Mucosa of rectum (tissue), 2 donors: ENCODE data around the gene UXT.

ENCODE experiments used
- H3K27ac ChIP-seq, 2 donors: one replicate each; pipeline ENCODE4 v1.7.0; 2013; ENCODE audit warnings: inconsistent platforms in 2 of 2, low read depth in 2 of 2, low read length in 2 of 2
- H3K27me3 ChIP-seq, 2 donors: one replicate each; pipeline ENCODE4 v1.7.0; 2013; ENCODE audit warnings: low read length in 2 of 2; ENCODE audit not compliant: control insufficient read depth in 2 of 2, insufficient read depth in 2 of 2
- H3K36me3 ChIP-seq, 2 donors: one replicate each; pipeline ENCODE4 v1.7.0; 2013; ENCODE audit warnings: low read length in 2 of 2; ENCODE audit not compliant: control insufficient read depth in 2 of 2, insufficient read depth in 2 of 2
- H3K4me1 ChIP-seq, 2 donors: one replicate each; pipeline ENCODE4 v1.7.0; 2013; ENCODE audit warnings: low read length in 2 of 2, mild to moderate bottlenecking in 1 of 2; ENCODE audit not compliant: control insufficient read depth in 2 of 2, insufficient read depth in 2 of 2
- H3K4me3 ChIP-seq, 2 donors: one replicate each; pipeline ENCODE4 v1.7.0; 2013; ENCODE audit warnings: low read length in 2 of 2
- H3K9ac ChIP-seq, 2 donors: one replicate each; pipeline ENCODE4 v1.7.0; 2013; ENCODE audit warnings: low read length in 2 of 2, low read depth in 1 of 2, mild to moderate bottlenecking in 1 of 2
- H3K9me3 ChIP-seq, 2 donors: one replicate each; pipeline ENCODE4 v1.7.0; 2013; ENCODE audit warnings: low read length in 2 of 2; ENCODE audit not compliant: control insufficient read depth in 2 of 2
- donor health status: healthy.
- donor health status: Normal muscosa, but diverticular disease.

The UXT gene

DNA sequence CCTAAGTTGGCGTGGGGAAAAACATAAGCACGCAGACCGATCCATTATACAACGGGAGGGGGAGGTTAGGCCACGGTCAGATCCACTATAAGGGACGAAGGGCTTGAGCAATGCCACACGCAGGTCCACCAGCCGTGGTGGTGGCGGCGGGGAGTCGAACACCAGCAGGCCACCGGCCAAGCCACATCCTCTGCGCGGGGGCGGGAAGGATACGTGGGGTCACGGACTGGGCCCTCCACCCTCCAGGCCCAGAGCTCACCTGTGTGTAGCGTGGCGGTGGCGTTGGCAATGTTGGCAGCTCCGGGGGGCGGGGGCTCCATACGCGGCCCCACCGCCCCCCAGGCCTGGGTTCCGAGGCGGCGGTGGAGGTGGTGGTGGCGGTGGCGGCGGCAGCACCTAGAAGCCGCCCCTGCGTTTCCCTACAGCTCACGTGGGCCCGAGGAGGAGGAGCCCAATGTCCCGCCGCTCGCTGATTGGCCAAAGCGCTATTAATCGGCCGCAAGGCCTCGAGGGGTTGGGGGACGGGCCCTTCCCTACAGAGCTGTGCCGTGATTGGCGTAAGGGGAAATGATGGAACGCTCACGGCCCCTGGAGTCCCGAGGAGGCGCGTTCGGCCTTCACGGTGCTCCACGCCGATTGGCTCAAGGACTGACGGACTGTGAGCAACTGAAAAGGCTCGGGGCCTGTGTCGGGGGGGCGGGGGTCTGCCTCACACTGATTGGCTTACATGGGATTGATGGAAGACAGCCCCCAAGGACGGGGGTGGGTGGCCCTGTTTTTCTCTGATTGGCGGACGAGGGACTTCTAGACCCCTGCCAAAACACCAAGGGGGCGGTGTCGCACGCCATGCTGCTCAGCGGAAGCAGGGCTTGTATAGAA, 8.6 kb downstream of the UXT start, which contains the start of gene ELK1:
Gene ELK1, minus strand, starts transcription at position 400 of the 879 bp plus-strand sequence. CDS start 9,122 bp downstream, outside the sequence.
- H3K9ac ChIP-seq, result peak within 1 kb of the TSS; percentile 76 to 77
- H3K9me3 ChIP-seq, result no peaks in the 10 kb centered on the region
- peak within 1 kb of the TSS; percentile 79 to 84 for H3K27ac ChIP-seq
- H3K4me3 ChIP-seq, result peak within 1 kb of the TSS; percentile 79 to 81
- H3K4me1 ChIP-seq, result peaks cover 3 to 11% of the 10 kb centered on the region in 2 donors
- H3K27me3 ChIP-seq, result no peaks in the 10 kb centered on the region
- peaks cover 0 to 13% of the 10 kb centered on the region in 2 donors for H3K36me3 ChIP-seq

DNA sequence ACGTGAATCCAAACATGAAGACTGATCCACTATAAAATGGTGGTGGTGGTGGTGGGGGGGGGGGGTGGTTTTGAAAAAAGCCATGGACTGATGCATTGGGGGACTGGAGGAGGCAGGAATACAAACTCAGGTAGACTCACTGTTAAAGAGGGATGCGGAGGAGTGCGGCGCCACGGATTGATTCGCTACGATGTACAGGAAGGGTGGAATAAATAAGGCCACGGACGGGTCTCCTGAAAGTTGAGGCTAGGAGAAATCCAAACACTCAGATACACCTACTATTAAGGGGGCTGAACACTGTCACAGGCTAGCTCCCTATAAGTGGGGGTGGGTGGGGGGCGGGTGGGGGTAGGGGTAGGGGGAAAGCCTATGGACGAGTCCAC, 9.2 kb downstream of the UXT start:
- peak overlapping the region in 1 of 2 donors; percentile 76 for H3K9ac ChIP-seq
- no peaks in the 10 kb centered on the region for H3K9me3 ChIP-seq
- H3K4me1 ChIP-seq, result peaks cover 3 to 11% of the 10 kb centered on the region in 2 donors
- peaks cover 0 to 13% of the 10 kb centered on the region in 2 donors for H3K36me3 ChIP-seq
- H3K27ac ChIP-seq, result no peak overlapping the region
- no peaks in the 10 kb centered on the region for H3K27me3 ChIP-seq
- H3K4me3 ChIP-seq, result peak overlapping the region; percentile 79 to 81

DNA sequence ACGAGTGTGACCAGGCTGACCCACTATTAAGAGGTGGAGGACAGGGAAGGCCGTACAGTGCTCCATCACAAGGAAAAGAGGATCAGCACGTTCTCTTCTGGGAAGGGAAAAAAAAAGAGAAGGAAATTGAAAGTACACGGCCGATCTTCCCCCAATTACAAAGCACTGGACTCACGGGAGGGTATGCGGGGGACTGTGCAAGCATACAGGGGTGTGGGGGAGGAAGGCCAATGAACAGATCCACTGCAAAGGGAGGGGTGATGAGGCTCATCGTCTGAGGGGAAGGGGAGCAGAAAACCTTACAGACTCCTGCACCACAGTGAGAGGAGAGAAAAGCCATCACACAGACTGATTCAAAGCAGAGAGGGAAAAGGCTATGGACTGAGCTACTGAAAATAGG, 9.7 kb downstream of the UXT start:
- Histone ChIP-seq H3K27ac (no peak overlapping the region), H3K4me1 (peaks cover 3 to 11% of the 10 kb centered on the region in 2 donors), H3K9ac (peak overlapping the region in 1 of 2 donors; percentile 9), H3K36me3 (peaks cover 0 to 13% of the 10 kb centered on the region in 2 donors), H3K9me3 (no peaks in the 10 kb centered on the region), H3K4me3 (peak overlapping the region; percentile 13 to 79), H3K27me3 (no peaks in the 10 kb centered on the region)

DNA sequence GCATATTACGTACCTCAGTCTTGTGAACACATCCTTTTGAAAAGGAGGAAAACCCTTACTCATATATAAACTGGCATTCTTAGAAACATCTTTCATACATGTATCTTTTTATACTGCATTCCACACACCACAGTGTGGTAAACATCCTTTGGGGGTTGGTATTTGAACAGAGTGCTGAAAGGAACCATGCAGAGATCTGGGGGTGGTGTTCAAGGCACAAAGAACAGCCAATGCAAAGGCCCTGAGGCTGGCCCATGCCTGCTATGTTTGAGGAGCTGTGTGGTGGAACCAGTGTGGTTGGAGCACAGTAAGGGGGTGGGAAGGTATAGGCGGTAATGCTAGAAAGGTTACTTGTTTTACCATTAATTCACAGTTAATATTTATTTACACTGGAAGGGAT, 10.6 kb downstream of the UXT start:
- Histone ChIP-seq H3K27me3 (no peaks in the 10 kb centered on the region), H3K4me1 (peaks cover 3 to 11% of the 10 kb centered on the region in 2 donors), H3K9me3 (no peaks in the 10 kb centered on the region), H3K4me3 (no peak overlapping the region), H3K36me3 (peaks cover 0 to 9% of the 10 kb centered on the region in 2 donors), H3K9ac (no peak overlapping the region), H3K27ac (no peak overlapping the region)

DNA sequence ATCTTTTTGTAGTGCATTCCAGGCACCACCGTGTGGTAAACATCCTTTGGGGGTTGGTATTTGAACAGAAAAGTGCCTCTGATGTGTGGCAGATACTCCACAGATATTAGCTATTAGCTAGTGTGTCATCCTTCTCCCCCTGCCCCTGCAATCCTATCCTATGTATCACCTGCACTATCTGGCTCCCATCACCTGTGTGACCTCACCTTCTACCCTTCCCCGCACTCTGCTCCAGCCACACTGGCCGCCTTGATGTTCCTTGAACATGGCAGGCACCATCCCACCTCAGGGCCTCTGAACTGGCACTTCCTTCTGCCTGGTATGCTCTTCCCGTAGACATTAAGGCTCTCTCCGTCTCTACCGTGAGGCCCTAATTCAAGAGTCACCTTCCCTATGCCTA, 12.3 kb downstream of the UXT start:
- Histone ChIP-seq H3K9ac (no peak overlapping the region), H3K36me3 (no peaks in the 10 kb centered on the region), H3K4me1 (peaks cover 3 to 11% of the 10 kb centered on the region in 2 donors), H3K27me3 (no peaks in the 10 kb centered on the region), H3K9me3 (no peaks in the 10 kb centered on the region), H3K4me3 (no peak overlapping the region), H3K27ac (no peak overlapping the region)

DNA sequence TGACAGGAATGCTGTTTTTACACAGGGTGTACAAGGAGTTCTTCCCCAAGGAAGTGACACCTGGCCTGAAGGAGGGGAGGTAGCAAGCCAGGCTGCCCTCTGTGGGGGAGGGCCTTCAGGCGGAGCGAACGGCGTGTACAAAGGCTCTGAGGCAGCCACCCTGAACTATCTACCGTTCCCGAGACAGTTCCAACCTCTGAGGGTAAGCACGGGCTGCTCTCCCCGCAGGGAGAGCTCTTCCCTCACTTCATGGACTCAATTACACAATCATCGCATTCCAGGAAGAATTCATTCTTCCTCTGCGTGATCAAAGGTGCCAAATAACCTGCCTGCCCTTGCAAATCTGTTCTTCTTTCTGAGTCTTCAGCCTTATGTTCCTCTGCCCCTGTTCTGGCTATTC, 13.4 kb downstream of the UXT start:
- no peaks in the 10 kb centered on the region for H3K27me3 ChIP-seq
- H3K27ac ChIP-seq, result no peak overlapping the region
- H3K9me3 ChIP-seq, result no peaks in the 10 kb centered on the region
- no peak overlapping the region for H3K4me3 ChIP-seq
- peaks cover 3 to 6% of the 10 kb centered on the region in 2 donors for H3K4me1 ChIP-seq
- no peak overlapping the region for H3K9ac ChIP-seq
- H3K36me3 ChIP-seq, result peaks cover 4 to 6% of the 10 kb centered on the region in 2 donors

DNA sequence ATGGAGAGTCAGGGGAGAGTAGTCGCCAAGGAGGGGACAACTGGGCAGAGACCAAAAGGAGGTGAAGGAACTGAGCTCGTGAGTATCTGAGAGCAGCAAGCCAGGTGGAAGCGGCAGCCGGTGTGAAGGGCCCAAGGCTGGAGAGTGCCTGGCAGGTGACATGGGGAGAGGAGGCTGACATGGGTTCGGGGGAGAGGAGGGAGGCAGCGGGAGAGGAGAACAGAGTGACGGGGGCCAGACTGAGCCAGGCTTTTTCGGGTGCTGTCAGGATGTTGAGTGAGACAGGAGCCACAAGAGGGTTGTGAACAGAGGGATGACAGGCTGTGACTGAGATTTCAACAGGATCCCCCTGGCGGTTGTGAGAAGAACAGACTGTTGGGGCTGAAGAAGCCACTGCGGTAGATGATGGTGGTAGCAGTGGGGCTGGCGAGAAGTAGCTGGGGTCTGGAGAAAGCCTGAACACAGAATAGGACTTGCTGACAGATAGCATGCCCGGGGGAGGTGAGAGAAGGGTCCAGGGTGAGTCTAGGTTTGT, 14.4 kb downstream of the UXT start:
- Histone ChIP-seq H3K9me3 (no peaks in the 10 kb centered on the region), H3K9ac (no peak overlapping the region), H3K36me3 (peaks cover 10% of the 10 kb centered on the region in 2 donors), H3K4me3 (no peak overlapping the region), H3K27me3 (no peaks in the 10 kb centered on the region), H3K27ac (no peak overlapping the region), H3K4me1 (peaks cover 3 to 6% of the 10 kb centered on the region in 2 donors)

DNA sequence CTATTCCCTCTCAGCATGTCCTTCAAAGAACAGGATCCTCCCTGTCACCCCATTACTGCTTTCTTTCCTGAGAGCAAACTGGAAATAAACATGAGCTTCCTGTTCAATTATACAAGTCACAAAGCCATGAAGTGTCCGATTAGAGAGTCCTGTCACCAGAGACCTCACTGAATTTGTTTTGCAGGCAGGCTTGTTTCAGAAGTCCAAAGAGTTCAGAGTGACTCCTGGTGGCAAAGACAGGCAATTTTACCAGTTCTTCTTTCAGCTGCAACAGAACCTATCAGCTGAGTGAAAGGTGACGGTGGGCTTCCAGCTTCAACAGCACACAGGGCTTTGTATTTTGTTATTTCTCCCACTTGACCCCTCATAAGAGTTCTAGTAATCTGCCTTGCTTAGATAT, 15.1 kb downstream of the UXT start:
- Histone ChIP-seq H3K9me3 (no peaks in the 10 kb centered on the region), H3K4me3 (no peak overlapping the region), H3K4me1 (peaks cover 0 to under 1% of the 10 kb centered on the region in 2 donors), H3K9ac (no peak overlapping the region), H3K36me3 (peaks cover 10 to 13% of the 10 kb centered on the region in 2 donors), H3K27me3 (no peaks in the 10 kb centered on the region), H3K27ac (no peak overlapping the region)

DNA sequence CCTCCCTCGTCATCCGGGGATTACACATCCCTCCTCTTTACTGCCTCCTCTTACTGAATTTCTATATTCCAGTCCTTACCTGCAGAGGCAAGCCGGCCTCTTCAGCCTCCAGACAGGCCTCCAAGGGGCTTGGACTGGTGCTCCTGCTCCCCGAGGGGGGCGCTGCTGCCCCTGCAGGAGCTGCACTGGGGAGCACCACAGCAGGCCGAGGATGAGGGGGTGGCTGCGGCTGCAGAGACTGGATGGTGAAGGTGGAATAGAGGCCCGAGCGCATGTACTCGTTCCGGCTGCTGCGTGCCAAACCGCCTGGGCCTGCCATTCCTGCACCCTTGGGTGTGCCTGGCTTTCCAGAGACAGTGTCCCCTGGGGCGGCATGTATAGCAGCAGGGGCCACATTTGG, 20.2 kb downstream of the UXT start:
- H3K9me3 ChIP-seq, result no peaks in the 10 kb centered on the region
- H3K9ac ChIP-seq, result no peak overlapping the region
- no peaks in the 10 kb centered on the region for H3K4me1 ChIP-seq
- H3K4me3 ChIP-seq, result no peak overlapping the region
- H3K36me3 ChIP-seq, result peaks cover 12 to 15% of the 10 kb centered on the region in 2 donors
- H3K27me3 ChIP-seq, result no peaks in the 10 kb centered on the region
- H3K27ac ChIP-seq, result no peak overlapping the region

DNA sequence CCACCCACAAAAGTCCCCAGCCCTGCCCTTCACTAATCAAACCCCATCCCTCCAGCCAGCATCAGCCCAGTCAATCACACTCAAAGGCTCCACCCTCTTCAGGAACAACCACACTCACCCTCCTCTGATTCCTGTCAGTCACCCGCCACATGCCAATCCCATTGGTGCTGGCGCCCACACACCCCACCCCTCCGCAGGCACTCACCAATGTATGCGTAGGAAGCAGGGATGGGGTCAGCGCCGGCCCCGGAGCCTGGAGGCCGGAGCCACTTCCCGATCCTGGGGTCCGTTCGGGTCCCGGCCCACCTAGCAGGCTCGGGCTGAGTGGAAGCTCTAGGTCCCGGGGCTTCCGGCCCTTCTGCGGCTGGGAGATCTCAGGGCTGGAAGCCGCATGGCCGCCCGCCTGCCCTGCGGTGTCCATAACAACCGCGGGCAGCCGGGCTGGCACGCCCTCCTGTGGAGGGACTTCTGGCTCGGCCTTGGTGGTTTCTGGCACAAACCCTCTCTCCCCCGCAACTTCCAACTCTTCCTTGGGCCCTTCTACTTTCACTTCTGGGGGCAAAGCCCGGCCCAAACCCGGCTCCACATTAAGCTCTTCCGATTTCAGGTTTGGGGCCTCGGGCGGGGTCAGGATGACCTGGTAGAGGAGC, 21.3 kb downstream of the UXT start:
- Histone ChIP-seq H3K4me3 (no peak overlapping the region), H3K9me3 (no peaks in the 10 kb centered on the region), H3K4me1 (no peaks in the 10 kb centered on the region), H3K36me3 (peaks cover 12 to 15% of the 10 kb centered on the region in 2 donors), H3K27ac (no peak overlapping the region), H3K27me3 (no peaks in the 10 kb centered on the region), H3K9ac (no peak overlapping the region)
